HepG2 (cell line): ENCODE data around the gene TOR1AIP1. TPM values are rescaled to one million over a fixed set of nuclear protein-coding genes. Genes with fewer than 3 reads are reported as not detected.

ENCODE experiments used
- AGO1 ChIP-seq: fragments of 200-400 bp; formaldehyde crosslinking; IDR thresholded peaks from 2 replicates; pipeline ENCODE4 v1.6.1; 2017; ENCODE audit warnings: mild to moderate bottlenecking, low read depth, low read length, moderate library complexity; ENCODE audit not compliant: poor library complexity, severe bottlenecking
- ATM ChIP-seq: fragments of 450-650 bp; IDR thresholded peaks from 2 replicates; pipeline ENCODE4 v1.7.1; 2017; ENCODE audit warnings: mild to moderate bottlenecking, borderline replicate concordance
- KMT2B ChIP-seq: IDR thresholded peaks from 2 replicates; pipeline ENCODE4 v1.6.1; 2016; ENCODE audit warnings: missing genetic modification reagents, missing compliant biosample characterization
- POLR2AphosphoS5 ChIP-seq: IDR thresholded peaks from 2 replicates; pipeline ENCODE4 v1.6.1; 2012; ENCODE audit warnings: low read depth, low read length
- ZBTB21 ChIP-seq: sonication (generic); formaldehyde crosslinking; IDR thresholded peaks from 2 replicates; pipeline ENCODE4 v1.4.0; 2020; ENCODE audit warnings: missing genetic modification reagents
- ZNF30 ChIP-seq: sonication (generic); formaldehyde crosslinking; IDR thresholded peaks from 2 replicates; pipeline ENCODE4 v1.5.0; 2020; ENCODE audit warnings: mild to moderate bottlenecking, missing genetic modification reagents
- ZNF550 ChIP-seq: sonication (generic); formaldehyde crosslinking; IDR thresholded peaks from 2 replicates; pipeline ENCODE4 v1.4.0; 2020; ENCODE audit warnings: mild to moderate bottlenecking, missing genetic modification reagents, borderline replicate concordance
- polyA plus RNA-seq, 8 experiments: library from polyadenylated mRNA; depleted of rRNA in 3 of 8; stranded (reverse) in 7 of 8; unstranded in 1 of 8; fragments of >200 nt; fragmentation: Illumina TruSeq in 4 of 8; extraction: Trizol in 4 of 8; gene quantifications; 2 replicates each; pipeline versions ENCODE4 v1.2.1 to v1.2.3, GENCODE V29; 2011 to 2016; ENCODE audit warnings: low read depth in 4 of 8, missing spikeins in 1 of 8, mixed read lengths in 1 of 8; ENCODE audit not compliant: insufficient read depth in 1 of 8
- total RNA-seq, 5 experiments: library from RNA; depleted of rRNA; stranded (reverse); fragments of >200 nt; fragmentation: Illumina TruSeq; extraction: Trizol; gene quantifications; 2 replicates each; pipeline ENCODE4 v1.2.3, GENCODE V29; 2016; ENCODE audit warnings: low read depth in 1 of 5
- TF ChIP-seq, protein P1 (sequence below): sonication (generic); formaldehyde crosslinking; IDR thresholded peaks from 2 replicates; pipeline ENCODE4 v1.4.0; 2020; ENCODE audit warnings: missing genetic modification reagents, borderline replicate concordance
- TF ChIP-seq, protein P2 (sequence below): sonication (generic); formaldehyde crosslinking; IDR thresholded peaks from 2 replicates; pipeline ENCODE4 v1.4.0; 2020; ENCODE audit warnings: missing genetic modification reagents, mild to moderate bottlenecking, borderline replicate concordance
- TF ChIP-seq, protein P3 (sequence below): sonication (generic); formaldehyde crosslinking; IDR thresholded peaks from 2 replicates; pipeline ENCODE4 v1.4.0; 2020; ENCODE audit warnings: missing genetic modification reagents; ENCODE audit errors: not compliant biosample characterization
- TF ChIP-seq, protein P4 (sequence below): sonication (generic); formaldehyde crosslinking; IDR thresholded peaks from 2 replicates; pipeline ENCODE4 v1.5.0; 2020; ENCODE audit warnings: missing genetic modification reagents
- TF ChIP-seq, protein P5 (sequence below): sonication (generic); formaldehyde crosslinking; IDR thresholded peaks from 2 replicates; pipeline ENCODE4 v1.4.0; 2020; ENCODE audit warnings: missing genetic modification reagents, mild to moderate bottlenecking, borderline replicate concordance
- TF ChIP-seq, protein P6 (sequence below), 2 experiments: sonication (generic) in 1 of 2; formaldehyde crosslinking in 1 of 2; IDR thresholded peaks; 2 replicates each; pipeline versions ENCODE4 v1.5.1 to v1.6.1; 2011 to 2020; ENCODE audit warnings: borderline replicate concordance in 1 of 2, low read depth in 1 of 2, low read length in 1 of 2, mild to moderate bottlenecking in 1 of 2, missing genetic modification reagents in 1 of 2, moderate library complexity in 1 of 2

TOR1AIP1 gene
- total and polyA plus RNA-seq, 2 of the 13 experiments (the other 11 are each of a cell fraction or from before 2014, with no cell fraction given): 15.6 to 29.0 TPM

DNA sequence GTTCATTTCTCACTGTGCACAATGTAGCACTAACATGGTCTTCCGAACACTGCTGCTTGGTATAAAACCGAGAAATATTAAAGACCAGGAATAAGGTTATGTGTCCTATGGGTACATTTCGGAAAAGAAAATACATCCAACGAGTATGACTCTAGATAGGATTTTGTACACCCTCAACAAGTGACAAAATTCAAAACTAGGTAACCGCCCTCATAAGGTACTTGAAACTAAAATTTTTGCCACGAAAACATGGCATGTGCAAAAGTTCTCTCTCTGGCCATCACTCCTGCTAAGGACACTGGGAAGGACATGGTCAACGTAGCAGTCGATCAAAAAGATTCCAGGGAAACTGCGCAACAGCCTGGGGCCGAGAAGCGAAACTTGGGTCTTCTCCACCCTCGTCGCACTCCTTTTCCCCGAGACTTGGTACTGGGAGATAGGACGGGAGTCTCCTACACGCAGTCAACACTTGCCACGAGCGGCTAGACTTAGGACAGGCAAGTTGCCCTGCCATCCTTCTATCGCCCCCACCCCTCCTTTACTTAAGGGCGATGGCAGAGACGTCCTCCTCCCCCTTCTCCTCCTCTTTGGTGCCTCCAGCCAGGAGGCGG is 338 bp upstream of the TOR1AIP1 start (continued):
- TF ChIP-seq, protein P1, sequence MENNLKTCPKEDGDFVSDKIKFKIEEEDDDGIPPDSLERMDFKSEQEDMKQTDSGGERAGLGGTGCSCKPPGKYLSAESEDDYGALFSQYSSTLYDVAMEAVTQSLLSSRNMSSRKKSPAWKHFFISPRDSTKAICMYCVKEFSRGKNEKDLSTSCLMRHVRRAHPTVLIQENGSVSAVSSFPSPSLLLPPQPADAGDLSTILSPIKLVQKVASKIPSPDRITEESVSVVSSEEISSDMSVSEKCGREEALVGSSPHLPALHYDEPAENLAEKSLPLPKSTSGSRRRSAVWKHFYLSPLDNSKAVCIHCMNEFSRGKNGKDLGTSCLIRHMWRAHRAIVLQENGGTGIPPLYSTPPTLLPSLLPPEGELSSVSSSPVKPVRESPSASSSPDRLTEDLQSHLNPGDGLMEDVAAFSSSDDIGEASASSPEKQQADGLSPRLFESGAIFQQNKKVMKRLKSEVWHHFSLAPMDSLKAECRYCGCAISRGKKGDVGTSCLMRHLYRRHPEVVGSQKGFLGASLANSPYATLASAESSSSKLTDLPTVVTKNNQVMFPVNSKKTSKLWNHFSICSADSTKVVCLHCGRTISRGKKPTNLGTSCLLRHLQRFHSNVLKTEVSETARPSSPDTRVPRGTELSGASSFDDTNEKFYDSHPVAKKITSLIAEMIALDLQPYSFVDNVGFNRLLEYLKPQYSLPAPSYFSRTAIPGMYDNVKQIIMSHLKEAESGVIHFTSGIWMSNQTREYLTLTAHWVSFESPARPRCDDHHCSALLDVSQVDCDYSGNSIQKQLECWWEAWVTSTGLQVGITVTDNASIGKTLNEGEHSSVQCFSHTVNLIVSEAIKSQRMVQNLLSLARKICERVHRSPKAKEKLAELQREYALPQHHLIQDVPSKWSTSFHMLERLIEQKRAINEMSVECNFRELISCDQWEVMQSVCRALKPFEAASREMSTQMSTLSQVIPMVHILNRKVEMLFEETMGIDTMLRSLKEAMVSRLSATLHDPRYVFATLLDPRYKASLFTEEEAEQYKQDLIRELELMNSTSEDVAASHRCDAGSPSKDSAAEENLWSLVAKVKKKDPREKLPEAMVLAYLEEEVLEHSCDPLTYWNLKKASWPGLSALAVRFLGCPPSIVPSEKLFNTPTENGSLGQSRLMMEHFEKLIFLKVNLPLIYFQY (CRISPR knock-in tag): no peak
- TF ChIP-seq KMT2B (no peak), ATM (no peak), ZNF30 (CRISPR knock-in tag) (0 out of 2 replicates have a peak, but pooled peaks have one; percentile 46), ZBTB21 (CRISPR knock-in tag) (no peak), AGO1 (no peak), ZNF550 (CRISPR knock-in tag) (no peak), POLR2AphosphoS5 (peak; percentile 72; the same call in 1 of the 2 replicates)
- TF ChIP-seq, protein P2, sequence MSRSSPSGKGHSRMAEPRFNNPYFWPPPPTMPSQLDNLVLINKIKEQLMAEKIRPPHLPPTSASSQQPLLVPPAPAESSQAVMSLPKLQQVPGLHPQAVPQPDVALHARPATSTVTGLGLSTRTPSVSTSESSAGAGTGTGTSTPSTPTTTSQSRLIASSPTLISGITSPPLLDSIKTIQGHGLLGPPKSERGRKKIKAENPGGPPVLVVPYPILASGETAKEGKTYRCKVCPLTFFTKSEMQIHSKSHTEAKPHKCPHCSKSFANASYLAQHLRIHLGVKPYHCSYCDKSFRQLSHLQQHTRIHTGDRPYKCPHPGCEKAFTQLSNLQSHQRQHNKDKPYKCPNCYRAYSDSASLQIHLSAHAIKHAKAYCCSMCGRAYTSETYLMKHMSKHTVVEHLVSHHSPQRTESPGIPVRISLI: no peak
- TF ChIP-seq, protein P3, sequence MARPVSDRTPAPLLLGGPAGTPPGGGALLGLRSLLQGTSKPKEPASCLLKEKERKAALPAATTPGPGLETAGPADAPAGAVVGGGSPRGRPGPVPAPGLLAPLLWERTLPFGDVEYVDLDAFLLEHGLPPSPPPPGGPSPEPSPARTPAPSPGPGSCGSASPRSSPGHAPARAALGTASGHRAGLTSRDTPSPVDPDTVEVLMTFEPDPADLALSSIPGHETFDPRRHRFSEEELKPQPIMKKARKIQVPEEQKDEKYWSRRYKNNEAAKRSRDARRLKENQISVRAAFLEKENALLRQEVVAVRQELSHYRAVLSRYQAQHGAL (CRISPR knock-in tag): no peak
- TF ChIP-seq, protein P4, sequence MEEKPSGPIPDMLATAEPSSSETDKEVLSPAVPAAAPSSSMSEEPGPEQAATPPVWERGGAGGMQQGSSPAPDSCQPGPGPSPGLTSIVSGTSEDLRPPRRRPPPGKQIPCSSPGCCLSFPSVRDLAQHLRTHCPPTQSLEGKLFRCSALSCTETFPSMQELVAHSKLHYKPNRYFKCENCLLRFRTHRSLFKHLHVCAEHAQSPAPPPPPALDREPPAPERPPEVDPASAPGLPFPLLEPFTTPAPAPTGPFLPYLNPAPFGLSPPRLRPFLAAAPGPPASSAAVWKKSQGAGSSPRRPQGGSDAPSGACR (CRISPR knock-in tag): peak; percentile 73; the same call in 1 of the 2 replicates
- TF ChIP-seq, protein P5, sequence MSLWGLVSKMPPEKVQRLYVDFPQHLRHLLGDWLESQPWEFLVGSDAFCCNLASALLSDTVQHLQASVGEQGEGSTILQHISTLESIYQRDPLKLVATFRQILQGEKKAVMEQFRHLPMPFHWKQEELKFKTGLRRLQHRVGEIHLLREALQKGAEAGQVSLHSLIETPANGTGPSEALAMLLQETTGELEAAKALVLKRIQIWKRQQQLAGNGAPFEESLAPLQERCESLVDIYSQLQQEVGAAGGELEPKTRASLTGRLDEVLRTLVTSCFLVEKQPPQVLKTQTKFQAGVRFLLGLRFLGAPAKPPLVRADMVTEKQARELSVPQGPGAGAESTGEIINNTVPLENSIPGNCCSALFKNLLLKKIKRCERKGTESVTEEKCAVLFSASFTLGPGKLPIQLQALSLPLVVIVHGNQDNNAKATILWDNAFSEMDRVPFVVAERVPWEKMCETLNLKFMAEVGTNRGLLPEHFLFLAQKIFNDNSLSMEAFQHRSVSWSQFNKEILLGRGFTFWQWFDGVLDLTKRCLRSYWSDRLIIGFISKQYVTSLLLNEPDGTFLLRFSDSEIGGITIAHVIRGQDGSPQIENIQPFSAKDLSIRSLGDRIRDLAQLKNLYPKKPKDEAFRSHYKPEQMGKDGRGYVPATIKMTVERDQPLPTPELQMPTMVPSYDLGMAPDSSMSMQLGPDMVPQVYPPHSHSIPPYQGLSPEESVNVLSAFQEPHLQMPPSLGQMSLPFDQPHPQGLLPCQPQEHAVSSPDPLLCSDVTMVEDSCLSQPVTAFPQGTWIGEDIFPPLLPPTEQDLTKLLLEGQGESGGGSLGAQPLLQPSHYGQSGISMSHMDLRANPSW (CRISPR knock-in tag): no peak
- TF ChIP-seq, protein P6, sequence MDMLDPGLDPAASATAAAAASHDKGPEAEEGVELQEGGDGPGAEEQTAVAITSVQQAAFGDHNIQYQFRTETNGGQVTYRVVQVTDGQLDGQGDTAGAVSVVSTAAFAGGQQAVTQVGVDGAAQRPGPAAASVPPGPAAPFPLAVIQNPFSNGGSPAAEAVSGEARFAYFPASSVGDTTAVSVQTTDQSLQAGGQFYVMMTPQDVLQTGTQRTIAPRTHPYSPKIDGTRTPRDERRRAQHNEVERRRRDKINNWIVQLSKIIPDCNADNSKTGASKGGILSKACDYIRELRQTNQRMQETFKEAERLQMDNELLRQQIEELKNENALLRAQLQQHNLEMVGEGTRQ (IDR thresholded peaks at IDR 0.05; ENCODE audit: low read depth, low read length): no peak
- TF ChIP-seq, protein P6 (CRISPR knock-in tag; IDR thresholded peaks at IDR 0.05; ENCODE audit: borderline replicate concordance): no peak
